Stimulated activated effector memory CD8-positive, alpha-beta T cell treated with anti-CD3 and anti-CD28 coated beads, Interleukin-12 subunit alpha, Interleukin-12 subunit beta, amount 100 ng/mL, for 72 hours (primary cell): Measurements from ENCODE around the gene KCNV2.
A peak's percentile ranks its signal among the peaks of the same experiment; 100 is the strongest.
"Not testable (repeated sequence)": the region's sequence is repeated elsewhere in the genome, so short reads cannot be mapped to it uniquely, and the experiment has no call there.

ENCODE experiments used
- ATAC-seq: fragments of 150-1000 bp; cut with Tn5 transposase; 2 replicates; pipeline ENCODE4 v1.10.0; 2021
- DNase-seq, 2 donors: peaks; one replicate each; pipeline ENCODE4 v3.0.0; 2021 to 2022; ENCODE audit warnings: low spot score in 2 of 2
- H3K27ac Mint-ChIP-seq: one replicate; pipeline ENCODE4 v1.8.0; 2022; ENCODE audit warnings: mild to moderate bottlenecking, mixed read lengths
- H3K36me3 Mint-ChIP-seq: one replicate; pipeline ENCODE4 v1.8.0; 2022; ENCODE audit warnings: mild to moderate bottlenecking, mixed read lengths
- H3K4me1 Mint-ChIP-seq: one replicate; pipeline ENCODE4 v1.8.0; 2022; ENCODE audit warnings: mixed read lengths
- H3K4me3 Mint-ChIP-seq: one replicate; pipeline ENCODE4 v1.8.0; 2022; ENCODE audit warnings: mild to moderate bottlenecking, mixed read lengths
- H3K9me3 Mint-ChIP-seq: one replicate; pipeline ENCODE4 v1.8.0; 2022; ENCODE audit warnings: mixed read lengths

KCNV2 gene

DNA sequence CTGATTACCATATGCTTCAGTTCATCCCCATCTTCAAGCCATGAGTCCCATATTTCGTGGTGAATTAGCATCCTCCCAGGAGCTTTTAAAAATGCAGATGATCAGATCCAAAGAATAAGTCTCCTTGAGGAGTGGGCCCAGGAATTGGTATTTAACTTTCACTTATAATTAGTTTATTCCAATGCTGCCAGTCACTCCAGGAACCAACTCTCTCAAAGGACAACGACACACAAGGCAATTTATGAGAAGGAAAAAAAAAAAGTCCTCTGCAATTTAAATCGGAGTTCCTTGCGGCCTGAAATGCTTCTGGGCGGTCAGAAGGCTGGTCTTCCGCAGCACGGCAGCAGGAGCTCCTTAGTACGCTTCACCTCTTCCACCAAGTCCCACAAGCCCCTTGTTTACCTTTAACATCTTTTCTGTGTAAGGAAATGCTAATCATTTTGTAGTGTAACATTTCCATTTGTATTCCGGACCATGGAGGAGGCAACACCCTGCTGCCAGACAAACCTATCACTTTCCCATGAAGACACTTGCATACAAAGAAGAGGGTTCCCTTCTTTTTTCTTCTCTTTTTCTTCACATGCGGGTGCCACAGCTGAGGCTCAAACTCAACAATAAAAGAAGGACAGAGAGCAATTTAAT lies 16.3 kb upstream of the KCNV2 start:
- H3K36me3 Mint-ChIP-seq = no peaks in the 10 kb centered on the region
- no peak overlapping the region for H3K4me3 Mint-ChIP-seq
- no peak for DNase-seq
- no peak for ATAC-seq
- H3K4me1 Mint-ChIP-seq = no peaks in the 10 kb centered on the region
- H3K9me3 Mint-ChIP-seq = no peaks in the 10 kb centered on the region
- no peak overlapping the region for H3K27ac Mint-ChIP-seq

DNA sequence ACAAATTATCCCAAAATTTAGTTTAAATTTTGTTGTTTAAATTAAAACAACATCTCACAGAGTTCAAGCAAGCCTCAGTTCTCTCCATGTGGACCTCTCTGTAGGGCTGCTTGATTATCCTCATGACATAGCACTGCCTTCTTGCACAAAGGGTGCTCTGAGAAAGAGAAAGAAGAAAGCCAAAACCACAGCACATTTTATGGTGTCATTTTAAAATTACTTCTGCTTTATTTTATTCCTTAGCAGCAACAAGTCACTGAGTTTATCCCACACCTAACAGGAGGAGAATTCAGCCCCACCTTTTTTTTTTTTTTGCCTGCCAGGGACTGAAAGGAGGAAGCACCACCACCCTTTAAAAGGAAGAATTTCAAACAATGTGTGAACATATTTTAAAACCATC lies 12.8 kb upstream of the KCNV2 start:
- no peaks in the 10 kb centered on the region for H3K36me3 Mint-ChIP-seq
- H3K27ac Mint-ChIP-seq = no peak overlapping the region
- H3K4me1 Mint-ChIP-seq = no peaks in the 10 kb centered on the region
- no peaks in the 10 kb centered on the region for H3K9me3 Mint-ChIP-seq
- no peak for DNase-seq
- H3K4me3 Mint-ChIP-seq = no peak overlapping the region
- no peak for ATAC-seq

DNA sequence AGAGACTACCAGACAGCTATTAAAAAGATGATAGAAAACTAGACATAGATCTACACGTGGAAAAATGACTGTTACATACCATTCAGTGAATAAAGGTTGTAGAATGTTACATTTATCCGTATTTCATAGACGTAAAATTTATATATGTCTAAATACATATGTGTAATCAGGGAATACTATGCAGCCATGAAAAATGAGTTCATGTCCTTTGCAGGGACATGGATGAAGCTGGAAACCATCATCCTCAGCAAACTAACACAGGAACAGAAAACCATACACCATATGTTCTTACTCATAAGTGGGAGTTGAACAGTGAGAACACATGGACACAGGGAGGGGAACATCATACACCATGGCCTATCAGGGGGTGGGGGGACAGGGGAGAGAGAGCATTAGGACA lies 10.1 kb upstream of the KCNV2 start:
- H3K4me1 Mint-ChIP-seq, H3K4me3 Mint-ChIP-seq, ATAC-seq, H3K9me3 Mint-ChIP-seq, DNase-seq, H3K27ac Mint-ChIP-seq, H3K36me3 Mint-ChIP-seq: not testable (repeated sequence)

DNA sequence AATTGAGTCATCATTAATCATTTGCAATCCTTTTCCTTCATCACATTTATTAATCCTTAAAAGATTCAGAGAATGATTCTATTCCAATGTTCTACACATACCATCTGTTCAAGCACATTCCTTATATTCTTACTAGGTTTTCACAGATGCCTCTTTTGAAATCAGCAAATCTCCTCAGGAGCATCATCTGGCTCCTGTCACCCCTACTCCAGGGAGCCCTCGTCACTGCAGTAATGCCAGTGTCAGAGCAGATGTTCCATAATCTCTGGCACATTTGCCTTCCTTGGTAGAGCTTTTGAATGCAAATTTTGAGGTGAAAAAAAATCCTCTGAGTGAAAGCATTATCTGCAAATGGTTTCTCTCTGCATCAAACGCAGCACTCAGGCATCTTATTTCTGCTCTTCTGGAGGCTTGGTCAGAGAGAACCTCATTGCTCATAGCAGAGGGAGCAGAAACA lies 7.6 kb upstream of the KCNV2 start:
- DNase-seq (no peak), ATAC-seq (no peak)
- Mint-ChIP-seq H3K4me1 (no peaks in the 10 kb centered on the region), H3K27ac (no peak overlapping the region), H3K9me3 (peaks cover 2% of the 10 kb centered on the region), H3K4me3 (no peak overlapping the region), H3K36me3 (no peaks in the 10 kb centered on the region)

DNA sequence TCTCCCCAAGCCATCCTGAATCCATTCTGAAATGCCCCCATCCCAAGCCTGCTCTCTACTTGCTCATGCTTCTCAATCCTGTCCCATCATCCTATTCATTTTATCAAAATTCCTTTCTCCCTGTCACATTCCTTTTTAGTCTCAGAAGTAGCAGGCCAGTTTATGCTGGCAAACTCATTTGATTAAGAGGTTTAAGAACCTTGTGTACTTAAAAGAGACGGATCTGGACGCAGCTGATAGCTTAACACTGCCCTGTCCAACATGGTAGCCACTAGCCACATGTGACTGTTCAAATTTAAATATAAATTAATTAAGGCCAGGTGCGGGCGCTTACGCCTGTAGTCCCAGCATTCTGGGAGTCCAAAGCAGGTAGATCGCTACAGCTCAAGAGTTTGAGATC lies 5.6 kb upstream of the KCNV2 start:
- H3K9me3 Mint-ChIP-seq = peaks cover 2% of the 10 kb centered on the region
- no peaks in the 10 kb centered on the region for H3K4me1 Mint-ChIP-seq
- ATAC-seq (no peak), DNase-seq (no peak)
- H3K36me3 Mint-ChIP-seq = no peaks in the 10 kb centered on the region
- no peak overlapping the region for H3K4me3 Mint-ChIP-seq
- H3K27ac Mint-ChIP-seq = no peak overlapping the region

DNA sequence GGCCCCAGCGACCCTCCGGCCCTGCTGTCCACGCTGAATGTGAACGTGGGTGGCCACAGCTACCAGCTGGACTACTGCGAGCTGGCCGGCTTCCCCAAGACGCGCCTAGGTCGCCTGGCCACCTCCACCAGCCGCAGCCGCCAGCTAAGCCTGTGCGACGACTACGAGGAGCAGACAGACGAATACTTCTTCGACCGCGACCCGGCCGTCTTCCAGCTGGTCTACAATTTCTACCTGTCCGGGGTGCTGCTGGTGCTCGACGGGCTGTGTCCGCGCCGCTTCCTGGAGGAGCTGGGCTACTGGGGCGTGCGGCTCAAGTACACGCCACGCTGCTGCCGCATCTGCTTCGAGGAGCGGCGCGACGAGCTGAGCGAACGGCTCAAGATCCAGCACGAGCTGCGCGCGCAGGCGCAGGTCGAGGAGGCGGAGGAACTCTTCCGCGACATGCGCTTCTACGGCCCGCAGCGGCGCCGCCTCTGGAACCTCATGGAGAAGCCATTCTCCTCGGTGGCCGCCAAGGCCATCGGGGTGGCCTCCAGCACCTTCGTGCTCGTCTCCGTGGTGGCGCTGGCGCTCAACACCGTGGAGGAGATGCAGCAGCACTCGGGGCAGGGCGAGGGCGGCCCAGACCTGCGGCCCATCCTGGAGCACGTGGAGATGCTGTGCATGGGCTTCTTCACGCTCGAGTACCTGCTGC lies 839 bp downstream of the KCNV2 start:
- no peaks in the 10 kb centered on the region for H3K4me1 Mint-ChIP-seq
- no peak overlapping the region for H3K4me3 Mint-ChIP-seq
- peaks cover 5% of the 10 kb centered on the region for H3K36me3 Mint-ChIP-seq
- no peak for DNase-seq
- H3K27ac Mint-ChIP-seq = no peak overlapping the region
- no peak for ATAC-seq
- peaks cover 8% of the 10 kb centered on the region for H3K9me3 Mint-ChIP-seq

DNA sequence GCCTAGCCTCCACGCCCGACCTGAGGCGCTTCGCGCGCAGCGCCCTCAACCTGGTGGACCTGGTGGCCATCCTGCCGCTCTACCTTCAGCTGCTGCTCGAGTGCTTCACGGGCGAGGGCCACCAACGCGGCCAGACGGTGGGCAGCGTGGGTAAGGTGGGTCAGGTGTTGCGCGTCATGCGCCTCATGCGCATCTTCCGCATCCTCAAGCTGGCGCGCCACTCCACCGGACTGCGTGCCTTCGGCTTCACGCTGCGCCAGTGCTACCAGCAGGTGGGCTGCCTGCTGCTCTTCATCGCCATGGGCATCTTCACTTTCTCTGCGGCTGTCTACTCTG lies 1.4 kb downstream of the KCNV2 start:
- H3K36me3 Mint-ChIP-seq = peaks cover 5% of the 10 kb centered on the region
- H3K9me3 Mint-ChIP-seq = peaks cover 6% of the 10 kb centered on the region
- H3K4me3 Mint-ChIP-seq = no peak overlapping the region
- ATAC-seq (no peak), DNase-seq (no peak)
- H3K27ac Mint-ChIP-seq = no peak overlapping the region
- H3K4me1 Mint-ChIP-seq = no peaks in the 10 kb centered on the region

DNA sequence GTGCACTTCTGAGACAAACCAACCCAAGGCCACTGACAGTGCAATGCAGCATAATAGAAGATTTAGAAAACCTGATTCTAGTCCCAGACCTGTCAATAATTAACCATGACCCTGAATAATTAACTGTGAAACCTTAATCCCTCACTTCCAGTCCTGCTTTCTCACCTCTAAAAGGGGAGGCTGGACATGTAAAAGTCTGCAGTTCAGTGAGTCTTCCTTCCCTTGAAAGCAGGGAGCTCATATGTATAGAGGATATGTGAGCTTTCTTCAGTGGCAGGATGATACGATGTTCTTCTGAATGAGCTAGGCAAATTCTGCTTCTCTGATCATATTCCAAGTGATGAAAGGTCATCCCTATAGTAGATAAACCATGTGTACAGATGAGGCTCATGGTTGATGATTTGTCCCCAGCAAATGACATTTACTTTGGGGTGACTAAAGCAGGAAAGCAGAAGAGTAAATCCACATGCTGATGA lies 2.9 kb downstream of the KCNV2 start:
- H3K36me3 Mint-ChIP-seq = peaks cover 5% of the 10 kb centered on the region
- DNase-seq (no peak), ATAC-seq (no peak)
- H3K4me1 Mint-ChIP-seq = no peaks in the 10 kb centered on the region
- H3K4me3 Mint-ChIP-seq = no peak overlapping the region
- no peak overlapping the region for H3K27ac Mint-ChIP-seq
- H3K9me3 Mint-ChIP-seq = peaks cover 6% of the 10 kb centered on the region

DNA sequence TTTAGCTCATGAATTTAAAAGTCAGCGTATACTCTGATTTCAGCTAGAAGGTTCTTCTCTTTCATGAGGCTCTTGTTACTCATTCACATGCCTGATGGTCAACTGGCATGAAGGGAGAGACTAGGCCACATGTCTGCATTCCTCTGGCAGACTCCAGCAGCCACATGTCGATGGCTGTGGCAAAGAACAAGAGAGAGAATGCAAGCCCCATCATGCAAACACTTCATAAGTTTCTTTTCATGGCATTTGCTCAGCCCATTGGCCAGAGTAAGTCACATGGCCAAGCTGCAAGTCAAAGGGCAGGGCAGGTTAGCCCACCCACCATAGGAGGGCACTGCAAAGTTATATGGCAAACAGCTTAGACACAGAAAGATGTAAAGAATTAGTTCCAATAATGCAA lies 5.4 kb downstream of the KCNV2 start:
- H3K9me3 Mint-ChIP-seq = peaks cover 4% of the 10 kb centered on the region
- DNase-seq (no peak), ATAC-seq (no peak)
- no peak overlapping the region for H3K27ac Mint-ChIP-seq
- peaks cover under 1% of the 10 kb centered on the region for H3K4me1 Mint-ChIP-seq
- H3K36me3 Mint-ChIP-seq = peaks cover 5% of the 10 kb centered on the region
- H3K4me3 Mint-ChIP-seq = no peak overlapping the region

DNA sequence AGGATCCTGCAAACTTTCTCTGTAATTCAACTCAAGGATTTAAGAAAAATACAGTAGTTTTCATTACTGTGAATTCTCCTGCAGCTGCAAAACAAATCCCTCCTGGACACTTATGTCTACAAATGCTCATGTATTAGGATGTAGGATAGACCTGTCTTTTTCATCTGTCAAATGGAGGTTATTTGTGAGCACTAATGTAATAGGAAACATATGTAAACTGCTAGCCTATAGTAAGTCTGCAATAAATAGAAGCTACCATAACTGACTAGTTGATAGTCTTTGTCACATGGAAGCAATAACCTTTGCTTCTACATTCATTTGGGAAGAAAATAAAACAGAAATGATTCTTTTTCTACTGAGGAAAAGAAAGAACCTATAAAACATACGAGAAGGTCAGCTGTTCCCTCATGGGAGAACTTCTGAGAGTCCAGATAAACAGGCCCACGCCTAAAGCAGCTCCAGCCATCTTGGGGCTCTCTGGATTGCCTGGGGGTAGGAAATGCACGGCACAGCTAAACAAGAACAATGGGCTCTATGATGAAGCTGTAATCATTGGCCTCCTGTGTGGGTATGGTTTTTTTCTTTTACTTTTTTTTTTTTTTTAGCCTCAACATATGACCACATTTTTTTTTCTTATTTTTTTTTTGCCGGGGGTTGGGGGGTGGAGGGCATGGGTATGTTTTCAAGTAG lies 6.2 kb downstream of the KCNV2 start:
- no peak for DNase-seq
- H3K36me3 Mint-ChIP-seq = peaks cover 5% of the 10 kb centered on the region
- peaks cover 6% of the 10 kb centered on the region for H3K4me1 Mint-ChIP-seq
- ATAC-seq = no peak
- H3K9me3 Mint-ChIP-seq = peaks cover 3% of the 10 kb centered on the region
- no peak overlapping the region for H3K27ac Mint-ChIP-seq
- H3K4me3 Mint-ChIP-seq = no peak overlapping the region

DNA sequence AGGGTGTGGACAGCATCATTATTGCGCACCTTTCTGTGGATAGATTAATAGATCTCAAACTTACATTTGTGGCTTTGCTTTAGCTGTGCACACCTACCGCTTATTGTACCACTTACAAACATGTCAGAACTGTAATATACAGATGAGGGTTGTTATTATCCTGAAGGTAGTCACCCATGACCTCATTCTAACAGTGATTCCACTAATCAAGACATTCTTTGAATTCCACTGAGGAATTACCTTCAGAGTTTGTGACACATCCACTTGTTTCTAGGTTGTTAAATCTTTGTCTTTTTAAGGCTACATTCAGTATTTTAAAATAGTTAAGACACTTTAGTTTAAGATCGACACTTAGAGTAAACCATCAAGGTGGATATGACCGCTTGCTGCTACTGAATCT lies 7.8 kb downstream of the KCNV2 start:
- no peak for DNase-seq
- no peaks in the 10 kb centered on the region for H3K36me3 Mint-ChIP-seq

DNA sequence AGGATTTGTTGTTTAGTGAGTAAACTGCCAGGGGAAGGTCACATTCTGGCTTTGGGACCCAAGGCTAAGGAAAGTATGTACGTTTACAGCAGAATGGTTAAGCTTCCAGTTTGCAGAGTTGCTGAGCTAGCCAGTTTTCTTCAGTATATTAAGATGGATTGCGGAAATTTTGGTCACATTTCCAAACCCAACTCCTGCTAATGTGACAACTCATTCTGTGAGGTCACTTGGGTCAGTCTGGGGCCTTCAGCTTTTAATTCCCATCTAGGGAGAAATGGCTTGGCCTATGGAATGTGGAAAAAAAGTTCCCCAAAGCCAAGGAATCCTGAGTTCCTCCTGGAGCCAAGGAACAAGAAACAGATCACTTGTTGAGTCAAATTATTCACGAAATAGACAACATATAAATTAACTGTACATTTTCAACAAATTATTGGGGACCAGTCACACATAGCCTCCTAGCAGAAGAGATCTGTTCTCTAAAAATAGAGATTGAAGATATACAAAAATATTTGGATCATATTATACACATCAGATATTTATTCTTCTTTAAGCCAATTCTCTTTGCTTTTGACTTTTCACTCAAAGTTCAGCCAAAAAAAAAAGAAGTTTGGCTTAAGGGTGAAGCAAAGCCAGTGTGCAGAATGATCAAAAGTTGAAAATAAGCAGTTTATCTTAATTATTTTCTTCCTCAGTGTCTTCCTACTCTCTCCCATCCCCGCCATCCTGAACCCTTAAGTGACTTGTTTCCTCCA lies 8.8 kb downstream of the KCNV2 start:
- no peak overlapping the region for H3K27ac Mint-ChIP-seq
- no peaks in the 10 kb centered on the region for H3K9me3 Mint-ChIP-seq
- H3K4me1 Mint-ChIP-seq = peaks cover 6% of the 10 kb centered on the region
- no peak for DNase-seq
- no peaks in the 10 kb centered on the region for H3K36me3 Mint-ChIP-seq
- H3K4me3 Mint-ChIP-seq = no peak overlapping the region
- ATAC-seq = no peak

More for the DNA sequence above, 7.8 kb downstream of the KCNV2 start:
- H3K4me1 Mint-ChIP-seq = peaks cover 6% of the 10 kb centered on the region
- no peak for ATAC-seq
- H3K9me3 Mint-ChIP-seq = no peaks in the 10 kb centered on the region
- H3K4me3 Mint-ChIP-seq = no peak overlapping the region
- H3K27ac Mint-ChIP-seq = no peak overlapping the region

DNA sequence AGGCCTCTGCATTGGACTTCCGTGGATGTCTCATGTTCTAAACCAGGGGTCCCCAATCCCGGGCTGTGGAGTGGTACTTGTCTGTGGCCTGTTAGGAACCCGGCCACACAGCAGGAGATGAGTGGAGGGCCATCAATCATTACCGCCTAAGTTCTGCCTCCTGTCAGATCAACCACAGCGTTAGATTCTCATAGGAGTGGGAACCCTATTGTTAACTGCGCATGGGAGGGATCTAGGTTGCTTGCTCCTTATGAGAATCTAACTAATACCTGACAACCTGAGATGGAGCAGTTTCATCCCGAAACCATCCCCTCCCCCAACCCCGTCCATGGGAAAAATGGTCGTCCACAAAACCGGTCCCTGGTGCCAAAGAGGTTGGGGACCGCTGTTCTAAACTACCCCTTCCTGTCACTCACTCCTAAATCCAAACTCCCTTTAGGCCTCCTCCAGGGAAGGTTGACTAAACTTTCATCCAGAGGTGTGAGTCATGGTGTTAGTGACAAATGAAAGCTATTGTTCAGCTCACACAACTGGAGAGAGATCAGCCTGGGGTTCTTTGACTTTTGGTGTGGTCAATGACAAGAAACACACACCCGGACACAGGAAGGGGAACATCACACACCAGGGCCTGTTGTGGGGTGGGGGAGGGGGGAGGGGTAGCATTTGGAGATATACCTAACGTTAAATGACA lies 9.5 kb downstream of the KCNV2 start:
- no peak for DNase-seq
- Mint-ChIP-seq H3K4me3 (no peak overlapping the region), H3K9me3 (no peaks in the 10 kb centered on the region), H3K27ac (no peak overlapping the region), H3K36me3 (no peaks in the 10 kb centered on the region), H3K4me1 (peaks cover 6% of the 10 kb centered on the region)
- ATAC-seq = peak; percentile 12

DNA sequence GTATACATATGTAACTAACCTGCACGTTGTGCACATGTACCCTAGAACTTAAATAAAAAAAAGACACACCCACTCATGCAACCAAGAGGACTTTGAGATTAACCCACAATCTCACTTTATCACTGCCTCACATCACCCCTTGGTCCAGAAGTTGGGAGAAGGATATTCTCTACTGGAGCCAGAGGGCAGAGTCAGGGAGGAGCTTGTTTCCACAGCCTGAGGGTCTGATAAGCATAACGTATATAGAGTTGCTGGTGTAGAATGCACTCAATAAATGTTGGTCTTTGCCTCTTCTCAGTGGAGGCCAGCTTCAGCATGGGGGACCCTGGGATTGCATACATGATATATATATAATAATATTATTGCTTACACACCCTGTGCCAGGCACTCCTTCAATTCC lies 10.1 kb downstream of the KCNV2 start:
- no peak for ATAC-seq
- H3K27ac Mint-ChIP-seq = no peak overlapping the region
- no peaks in the 10 kb centered on the region for H3K9me3 Mint-ChIP-seq
- H3K4me1 Mint-ChIP-seq = peaks cover 6% of the 10 kb centered on the region
- no peaks in the 10 kb centered on the region for H3K36me3 Mint-ChIP-seq
- no peak overlapping the region for H3K4me3 Mint-ChIP-seq
- no peak for DNase-seq
